Measurements from ENCODE around the gene ATCAY.

The ATCAY gene

DNA sequence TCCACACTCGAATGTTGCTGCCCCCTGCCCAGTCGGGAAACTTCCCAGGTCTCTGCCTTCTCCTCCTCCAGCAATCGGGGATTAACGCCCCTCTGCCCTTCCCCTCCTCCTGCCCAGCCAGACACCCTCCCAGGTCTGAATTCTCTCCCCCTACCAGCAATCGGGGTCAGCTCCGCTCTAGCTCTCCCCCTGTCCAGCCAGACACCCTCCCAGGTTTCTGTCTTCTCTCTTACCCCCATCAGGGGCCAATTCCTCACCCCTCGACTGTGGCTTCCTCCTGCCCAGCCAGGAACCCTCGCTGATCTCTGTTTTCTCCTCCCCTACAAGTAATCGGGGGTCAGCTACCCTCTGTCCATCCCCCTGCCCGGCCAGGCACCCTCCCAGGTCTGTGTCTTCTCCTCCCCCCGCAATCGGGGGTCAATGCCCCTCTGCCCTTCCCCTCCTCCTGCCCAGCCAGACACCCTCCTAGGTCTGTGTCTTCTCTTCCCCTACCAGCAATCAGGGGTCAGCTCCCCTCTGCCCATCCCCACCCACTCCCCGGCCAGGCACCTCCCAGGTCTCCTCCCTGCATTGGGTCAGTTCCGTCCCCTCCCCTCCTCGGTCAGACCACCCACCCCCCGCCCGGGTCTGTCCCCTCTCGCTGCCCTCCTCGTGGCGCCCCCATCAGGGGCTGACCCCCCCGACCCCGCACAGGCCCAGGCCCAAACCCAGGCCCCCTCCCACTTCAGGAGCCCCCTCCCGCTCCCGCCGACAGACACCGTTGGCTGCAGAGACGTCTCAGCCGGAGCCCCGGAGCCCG lies 12.3 kb upstream of the ATCAY start:
- TF ChIP-seq GATA3 (IDR thresholded peaks at IDR 0.05; ENCODE audit: low read depth, low read length) (no peak), GATA2 (IDR thresholded peaks at IDR 0.05; ENCODE audit: low read depth, low read length) (no peak)

DNA sequence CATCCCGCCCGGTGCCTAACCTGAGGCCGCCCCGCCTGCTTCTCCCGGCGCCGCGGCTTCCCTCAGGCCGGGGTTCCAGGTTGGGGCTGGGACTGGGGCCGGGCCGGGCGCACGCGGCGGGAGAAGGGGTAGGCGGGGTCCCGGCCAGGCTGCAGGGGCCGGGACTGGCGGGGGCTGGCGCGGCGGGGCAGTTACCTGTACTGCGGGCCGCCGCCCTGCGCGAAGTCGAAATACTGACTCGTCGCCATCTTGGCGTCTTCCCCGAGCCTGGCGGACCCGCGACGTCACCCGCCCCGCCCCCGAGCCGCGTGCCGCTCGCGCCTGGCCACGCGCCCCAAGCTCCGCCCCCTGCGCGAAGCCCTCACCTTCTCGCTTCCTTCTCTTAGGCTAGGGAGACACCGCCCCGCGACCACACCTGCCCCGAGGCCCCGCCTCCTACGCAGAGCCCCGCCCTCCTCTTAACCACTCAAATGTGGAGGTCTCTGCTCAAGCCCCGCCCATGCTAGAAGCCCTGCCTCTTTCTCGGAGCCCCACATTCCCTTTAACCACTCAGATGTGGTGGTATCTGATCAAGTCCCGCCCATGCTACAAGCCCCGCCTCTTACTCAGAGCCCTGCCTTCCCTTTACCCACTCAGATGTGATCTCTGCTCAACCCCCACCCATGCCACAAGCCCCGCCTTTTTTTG lies 11.6 kb upstream of the ATCAY start, which contains the start of gene ZFR2:
TSS of gene ZFR2 (minus strand) at position 269 of the 687 bp plus-strand sequence. CDS start at position 248, 21 bp downstream.
- TF ChIP-seq GATA2 (IDR thresholded peaks at IDR 0.05; ENCODE audit: low read depth, low read length) (no peak), GATA3 (IDR thresholded peaks at IDR 0.05; ENCODE audit: low read depth, low read length) (no peak)

DNA sequence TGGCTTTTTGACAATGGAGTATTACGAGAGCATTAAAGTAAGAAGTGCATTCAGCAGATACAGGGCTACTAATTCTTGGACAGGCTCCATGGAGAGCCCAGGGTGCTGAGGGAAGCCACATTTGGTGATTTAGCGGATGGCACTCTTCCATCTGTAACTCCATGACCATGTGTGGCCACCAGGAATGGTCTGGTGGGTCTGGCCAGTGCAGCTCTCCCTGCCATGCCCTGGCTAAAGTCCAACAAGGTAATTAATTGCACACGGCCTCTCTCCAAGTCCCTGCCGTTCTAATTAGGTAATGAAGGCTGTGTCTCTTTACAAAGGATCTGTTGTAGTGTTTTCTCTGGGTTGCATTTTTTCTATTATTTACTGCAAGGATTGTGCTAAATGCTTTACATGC lies 7.3 kb upstream of the ATCAY start:
- TF ChIP-seq GATA3 (IDR thresholded peaks at IDR 0.05; ENCODE audit: low read depth, low read length) (no peak), GATA2 (IDR thresholded peaks at IDR 0.05; ENCODE audit: low read depth, low read length) (no peak)

DNA sequence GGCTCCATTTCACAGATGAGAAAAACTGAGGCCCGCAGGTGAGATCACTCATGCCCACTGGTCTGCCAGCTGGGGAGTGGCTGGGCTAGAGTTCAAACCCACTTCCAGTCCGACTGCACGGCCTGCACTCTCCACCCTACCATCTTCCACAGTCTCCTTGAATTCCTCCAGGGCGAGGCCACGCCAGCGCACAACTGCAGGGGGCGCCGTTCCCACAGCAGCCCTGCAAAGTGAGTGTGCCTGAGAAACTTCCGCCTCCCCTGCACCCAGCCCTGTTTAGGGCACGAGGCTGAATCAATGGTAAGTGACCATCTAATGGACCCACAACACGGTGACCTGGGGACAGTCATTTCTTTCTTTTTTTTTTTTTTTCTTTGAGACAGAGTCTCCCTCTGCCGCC lies 829 bp upstream of the ATCAY start:
- TF ChIP-seq GATA2 (IDR thresholded peaks at IDR 0.05; ENCODE audit: low read depth, low read length), result no peak
- TF ChIP-seq GATA3 (IDR thresholded peaks at IDR 0.05; ENCODE audit: low read depth, low read length), result no peak

DNA sequence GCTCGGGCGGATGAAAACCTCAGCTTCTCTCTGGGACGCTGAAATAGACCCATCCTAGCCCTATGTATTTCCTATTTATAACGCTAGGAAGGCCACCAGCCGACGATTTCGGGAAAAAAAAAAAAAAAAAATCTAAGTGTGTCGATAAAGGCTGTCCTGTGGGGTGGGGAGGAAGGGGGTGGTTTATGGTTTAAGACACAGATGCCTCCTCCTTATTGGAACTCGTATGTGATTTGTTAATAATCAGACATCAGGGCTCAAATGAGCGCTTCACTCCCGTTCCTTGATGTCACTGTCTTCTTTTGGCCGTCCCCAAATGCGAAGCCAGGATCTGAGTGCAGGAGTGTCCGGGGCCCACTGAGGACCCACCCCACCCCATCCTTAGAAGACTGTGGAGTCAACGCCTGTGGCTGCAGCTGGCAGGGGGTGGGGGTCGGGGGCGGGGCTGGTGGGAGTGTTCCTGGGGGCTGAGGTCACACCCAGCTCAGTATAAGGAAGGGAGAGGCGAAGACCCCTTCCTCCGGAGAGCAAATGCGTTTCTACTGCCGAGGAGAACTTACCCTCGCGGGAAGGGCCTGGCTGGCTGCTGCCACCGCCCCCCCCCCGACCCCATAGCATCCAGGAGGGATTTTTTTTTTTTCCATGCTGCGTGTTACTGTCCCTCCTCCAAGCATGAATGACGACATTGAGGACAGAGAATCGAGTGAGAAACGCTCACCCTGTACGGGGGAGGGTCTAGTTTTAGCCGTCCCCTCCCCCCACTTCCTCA lies 971 bp downstream of the ATCAY start:
- TF ChIP-seq GATA2 (IDR thresholded peaks at IDR 0.05; ENCODE audit: low read depth, low read length), result no peak
- TF ChIP-seq GATA3 (IDR thresholded peaks at IDR 0.05; ENCODE audit: low read depth, low read length), result no peak

DNA sequence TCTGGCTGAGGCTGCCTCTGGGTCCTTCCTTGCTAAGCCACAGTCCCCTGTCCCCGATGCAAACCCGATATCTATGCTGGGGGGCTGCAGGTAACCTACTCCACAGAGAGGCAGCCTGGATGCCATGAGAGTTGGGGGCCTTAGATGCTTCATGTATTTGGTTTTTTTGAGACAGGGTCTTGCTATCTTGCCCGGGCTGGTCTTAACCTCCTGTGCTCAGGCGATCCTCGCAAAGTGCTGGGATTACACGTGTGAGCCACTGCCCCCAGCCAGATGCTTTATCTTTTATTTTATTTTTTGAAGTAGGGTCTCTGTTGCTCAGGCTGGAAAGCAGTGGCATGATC lies 1.5 kb downstream of the ATCAY start:
- no peak for TF ChIP-seq GATA3 (IDR thresholded peaks at IDR 0.05; ENCODE audit: low read depth, low read length)
- TF ChIP-seq GATA2 (IDR thresholded peaks at IDR 0.05; ENCODE audit: low read depth, low read length), result no peak

DNA sequence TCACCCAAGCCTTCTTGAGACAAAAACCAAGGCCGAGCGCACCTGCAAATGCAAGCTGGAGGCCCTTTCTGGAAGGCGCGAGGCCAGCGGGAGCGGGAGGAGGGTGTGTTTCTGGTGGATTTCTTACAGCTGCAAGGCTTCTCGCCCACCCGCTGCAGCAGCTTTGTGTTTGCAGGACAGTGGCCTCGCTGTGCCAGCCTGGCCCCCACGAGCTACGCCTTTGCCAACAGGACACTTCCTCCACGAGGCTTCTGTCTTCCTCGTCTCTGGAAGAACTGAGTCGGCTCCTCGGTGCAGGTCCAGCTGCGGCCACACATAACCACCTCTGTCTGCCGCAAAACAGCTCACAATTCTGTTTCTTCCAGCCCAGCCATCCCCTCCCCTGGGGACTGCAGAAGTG lies 10.1 kb downstream of the ATCAY start:
- no peak for TF ChIP-seq GATA3 (IDR thresholded peaks at IDR 0.05; ENCODE audit: low read depth, low read length)
- no peak for TF ChIP-seq GATA2 (IDR thresholded peaks at IDR 0.05; ENCODE audit: low read depth, low read length)

DNA sequence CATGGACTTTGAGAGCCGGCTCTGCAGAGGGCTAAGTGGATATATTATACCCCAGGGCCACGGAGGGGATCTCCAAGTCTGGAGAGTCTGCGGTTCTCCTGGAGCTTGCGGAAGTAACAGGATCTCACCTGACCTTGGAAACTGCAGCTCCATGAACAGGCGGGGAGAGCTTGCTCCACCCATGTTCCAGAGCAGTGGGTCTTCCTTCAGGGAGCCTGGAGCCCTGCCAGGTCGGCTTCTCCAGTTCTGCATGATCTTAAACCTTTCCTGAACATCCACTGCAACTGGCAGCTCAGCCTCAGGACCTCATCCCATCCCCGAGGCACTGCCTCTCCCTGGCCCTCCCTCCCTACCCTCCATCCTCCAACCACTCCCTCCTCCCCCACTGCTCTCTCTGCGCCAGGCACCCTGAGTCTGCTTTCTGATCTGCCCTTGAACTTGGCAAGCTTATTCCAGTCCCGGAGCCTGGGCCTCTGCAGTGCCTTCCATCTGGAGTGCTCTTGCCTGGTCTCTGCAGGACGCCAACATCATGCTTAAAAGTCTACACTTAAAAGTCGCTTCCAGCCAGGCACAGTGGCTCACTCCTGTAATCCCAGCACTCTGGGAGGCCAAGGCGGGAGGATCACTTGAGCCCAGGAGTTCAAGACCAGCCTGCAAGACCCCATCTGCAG lies 13.2 kb downstream of the ATCAY start:
- no peak for TF ChIP-seq GATA2 (IDR thresholded peaks at IDR 0.05; ENCODE audit: low read depth, low read length)
- no peak for TF ChIP-seq GATA3 (IDR thresholded peaks at IDR 0.05; ENCODE audit: low read depth, low read length)

DNA sequence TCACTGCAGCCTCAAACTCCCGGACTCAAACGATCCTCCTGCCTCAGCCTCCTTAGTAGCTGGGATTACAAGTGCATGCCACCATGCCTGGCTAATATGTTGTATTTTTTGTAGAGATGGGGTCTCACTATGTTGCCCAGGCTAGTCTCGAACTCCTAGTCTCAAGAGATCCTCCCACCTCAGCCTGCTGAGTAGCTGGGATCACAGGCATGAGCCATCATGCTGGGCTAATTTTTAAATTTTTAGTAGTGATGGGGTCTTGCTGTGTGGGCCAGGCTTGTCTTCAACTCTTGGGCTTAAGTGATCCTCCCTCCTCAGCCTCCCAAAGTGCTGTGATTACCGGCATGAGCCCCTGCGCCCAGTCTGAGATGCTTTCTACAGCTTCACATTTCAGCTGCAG lies 15.3 kb downstream of the ATCAY start:
- no peak for TF ChIP-seq GATA3 (IDR thresholded peaks at IDR 0.05; ENCODE audit: low read depth, low read length)
- no peak for TF ChIP-seq GATA2 (IDR thresholded peaks at IDR 0.05; ENCODE audit: low read depth, low read length)

DNA sequence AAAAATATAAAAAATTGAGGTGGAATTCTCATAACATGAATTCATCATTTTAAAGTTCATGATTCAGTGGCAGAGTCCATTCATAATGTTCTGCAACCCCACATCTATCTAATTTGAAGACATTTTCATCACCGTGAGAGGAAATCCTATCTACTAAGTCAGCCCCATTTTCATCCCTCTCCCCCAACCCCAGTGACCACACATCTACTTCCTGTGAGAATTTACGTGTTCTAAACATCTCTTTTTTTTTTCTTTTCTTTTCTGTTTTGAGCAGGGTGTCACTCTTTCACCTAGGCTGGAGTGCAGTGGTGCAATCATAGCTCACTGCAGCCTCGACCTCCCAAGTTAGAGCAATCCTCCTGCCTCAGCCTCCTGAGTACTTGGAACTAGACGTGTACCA lies 17.5 kb downstream of the ATCAY start:
- no peak for TF ChIP-seq GATA3 (IDR thresholded peaks at IDR 0.05; ENCODE audit: low read depth, low read length)
- TF ChIP-seq GATA2 (IDR thresholded peaks at IDR 0.05; ENCODE audit: low read depth, low read length), result no peak

DNA sequence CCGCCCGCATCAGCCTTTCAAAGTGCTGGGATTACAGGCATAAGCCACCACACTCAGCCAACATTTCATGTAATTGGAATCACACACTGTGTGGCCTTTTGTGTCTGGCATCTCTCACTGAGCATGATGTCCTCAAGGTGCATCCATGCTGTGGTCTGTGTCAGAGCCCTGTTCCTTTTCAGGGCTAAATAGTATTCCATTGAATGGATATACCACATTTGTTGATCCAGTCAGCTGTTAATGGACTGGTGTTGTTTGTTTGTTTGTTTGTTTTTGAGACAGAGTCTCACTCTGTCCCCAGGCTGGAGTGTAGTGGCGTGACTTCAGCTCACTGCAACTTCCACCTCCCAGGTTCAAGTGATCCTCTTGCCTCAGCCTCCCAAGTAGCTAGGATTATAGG lies 17.9 kb downstream of the ATCAY start:
- TF ChIP-seq GATA3 (IDR thresholded peaks at IDR 0.05; ENCODE audit: low read depth, low read length), result no peak
- TF ChIP-seq GATA2 (IDR thresholded peaks at IDR 0.05; ENCODE audit: low read depth, low read length), result no peak

DNA sequence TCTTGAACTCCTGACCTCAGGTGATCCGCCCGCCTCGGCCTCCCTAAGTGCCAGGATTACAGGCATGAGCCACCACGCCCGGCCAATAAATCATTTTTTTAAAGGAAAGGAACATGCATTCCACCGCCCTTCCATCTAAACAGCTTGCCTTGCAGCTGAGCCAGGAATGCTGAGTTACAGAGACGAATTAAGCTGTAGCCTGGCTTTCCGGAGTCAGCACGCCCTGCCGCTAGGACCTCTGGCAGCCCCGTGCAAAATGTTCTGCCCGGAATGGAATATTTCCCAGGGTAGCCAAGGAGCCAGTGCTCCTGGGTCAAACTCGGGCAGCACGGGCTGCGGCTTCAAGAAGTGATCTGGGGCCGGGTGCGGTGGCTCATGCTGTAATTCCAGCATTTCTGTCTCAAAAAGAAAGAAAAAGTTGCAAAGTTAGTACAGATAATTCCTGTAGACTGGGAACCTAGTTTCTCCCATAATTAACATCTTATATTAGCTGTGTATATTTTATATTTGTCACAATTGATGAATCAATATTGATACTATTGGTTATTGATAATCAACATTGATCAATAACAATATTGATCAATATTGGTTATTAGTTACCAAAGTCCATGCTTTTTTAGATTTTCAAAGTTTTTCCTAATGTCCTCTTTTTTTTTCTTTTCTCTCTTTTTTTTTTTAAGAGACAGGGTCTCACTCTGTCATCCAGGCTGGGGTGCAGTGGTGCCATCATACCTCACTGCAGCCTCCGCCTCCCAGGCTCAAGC lies 19.2 kb downstream of the ATCAY start:
- TF ChIP-seq GATA3 (IDR thresholded peaks at IDR 0.05; ENCODE audit: low read depth, low read length) (no peak), GATA2 (IDR thresholded peaks at IDR 0.05; ENCODE audit: low read depth, low read length) (no peak)

DNA sequence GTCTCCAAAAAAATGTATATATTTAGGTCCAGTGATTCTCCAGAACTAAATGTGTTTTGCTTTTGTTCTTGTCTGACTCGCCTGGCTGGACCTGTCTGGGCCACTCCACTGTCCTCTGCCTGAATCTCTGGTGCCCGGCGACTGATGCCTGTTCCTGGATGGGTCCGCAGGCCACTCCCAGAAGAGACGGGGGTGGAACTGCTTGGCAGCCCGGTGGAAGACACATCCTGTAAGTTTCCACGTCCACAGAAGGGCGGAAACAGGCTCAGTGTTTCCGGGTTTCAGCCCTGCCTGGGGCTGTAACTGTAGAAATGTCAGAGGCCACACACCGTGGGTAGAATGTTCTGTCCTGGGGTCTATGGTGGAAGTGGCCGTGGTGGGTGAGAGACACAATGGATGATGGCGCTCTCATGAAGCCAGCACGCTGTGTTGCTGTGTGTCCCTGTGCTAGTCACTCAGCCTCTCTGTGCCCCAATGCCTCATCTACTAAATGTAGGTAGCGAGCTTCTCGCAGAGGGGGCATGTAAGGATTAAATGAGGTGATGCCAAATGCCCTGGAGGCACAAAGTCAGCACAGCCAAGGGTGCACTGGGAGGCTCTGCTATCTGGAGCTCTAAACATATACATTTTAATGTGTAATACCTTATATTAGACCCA lies 22.0 kb downstream of the ATCAY start:
- TF ChIP-seq GATA3 (IDR thresholded peaks at IDR 0.05; ENCODE audit: low read depth, low read length) (no peak), GATA2 (IDR thresholded peaks at IDR 0.05; ENCODE audit: low read depth, low read length) (no peak)
